Measurements from ENCODE around the gene CNTN2.

Gene CNTN2

GRCh38 chr1:205042911-205043806 is at the start of gene CNTN2:
Gene CNTN2, plus strand, starts transcription at chr1:205043212. Its CDS starts 9,974 bp downstream, at chr1:205053186.
- DNase-seq = no peak

- no peak for DNase-seq
Measured at GRCh38 chr1:204994086-204994862, 48.7 kb upstream of the CNTN2 start.

GRCh38 chr1:204996981-204997380 is 46.0 kb upstream of the CNTN2 start:
- no peak for DNase-seq

- DNase-seq = no peak
Measured at GRCh38 chr1:204997591-204998355, 45.2 kb upstream of the CNTN2 start.

- DNase-seq = no peak
Measured at GRCh38 chr1:205001162-205001561, 41.9 kb upstream of the CNTN2 start.

GRCh38 chr1:205002705-205003104 is 40.3 kb upstream of the CNTN2 start:
- DNase-seq = no peak

- no peak for DNase-seq
Measured at GRCh38 chr1:205003358-205004131, 39.5 kb upstream of the CNTN2 start.

GRCh38 chr1:205004351-205004750 is 38.7 kb upstream of the CNTN2 start:
- no peak for DNase-seq

GRCh38 chr1:205008896-205009295 is 34.1 kb upstream of the CNTN2 start:
- DNase-seq = no peak

- DNase-seq = no peak
Measured at GRCh38 chr1:205009670-205010069, 33.3 kb upstream of the CNTN2 start.

- DNase-seq = no peak
Measured at GRCh38 chr1:205012391-205013140, 30.4 kb upstream of the CNTN2 start.

- no peak for DNase-seq
Measured at GRCh38 chr1:205013683-205014367, 29.2 kb upstream of the CNTN2 start.

GRCh38 chr1:205014783-205015182 is 28.2 kb upstream of the CNTN2 start:
- DNase-seq = no peak

GRCh38 chr1:205015241-205015640 is 27.8 kb upstream of the CNTN2 start:
- no peak for DNase-seq

GRCh38 chr1:205016075-205016474 is 26.9 kb upstream of the CNTN2 start:
- DNase-seq = no peak

GRCh38 chr1:205016584-205016983 is 26.4 kb upstream of the CNTN2 start:
- no peak for DNase-seq

- DNase-seq = no peak
Measured at GRCh38 chr1:205017001-205017400, 26.0 kb upstream of the CNTN2 start.

GRCh38 chr1:205017766-205018165 is 25.2 kb upstream of the CNTN2 start:
- no peak for DNase-seq

- DNase-seq = no peak
Measured at GRCh38 chr1:205018381-205018780, 24.6 kb upstream of the CNTN2 start.

- DNase-seq = no peak
Measured at GRCh38 chr1:205020466-205020865, 22.5 kb upstream of the CNTN2 start.

- no peak for DNase-seq
Measured at GRCh38 chr1:205024679-205025078, 18.3 kb upstream of the CNTN2 start.
